HL-60 (cell line): Measurements from ENCODE around the gene GRB10.

Source experiments
- POLR2AphosphoS5 ChIP-seq: IDR thresholded peaks from 2 replicates; pipeline ENCODE4 v1.6.1; 2012; ENCODE audit warnings: low read depth
- REST ChIP-seq: IDR thresholded peaks from 2 replicates; pipeline ENCODE4 v1.6.1; 2012; ENCODE audit warnings: low read depth; ENCODE audit not compliant: insufficient replicate concordance
- TF ChIP-seq, protein P1 (sequence below): IDR thresholded peaks from one replicate; pipeline ENCODE4 v1.5.1; 2011; ENCODE audit warnings: low read length, control low read depth, inconsistent platforms; ENCODE audit not compliant: insufficient read depth

DNA sequence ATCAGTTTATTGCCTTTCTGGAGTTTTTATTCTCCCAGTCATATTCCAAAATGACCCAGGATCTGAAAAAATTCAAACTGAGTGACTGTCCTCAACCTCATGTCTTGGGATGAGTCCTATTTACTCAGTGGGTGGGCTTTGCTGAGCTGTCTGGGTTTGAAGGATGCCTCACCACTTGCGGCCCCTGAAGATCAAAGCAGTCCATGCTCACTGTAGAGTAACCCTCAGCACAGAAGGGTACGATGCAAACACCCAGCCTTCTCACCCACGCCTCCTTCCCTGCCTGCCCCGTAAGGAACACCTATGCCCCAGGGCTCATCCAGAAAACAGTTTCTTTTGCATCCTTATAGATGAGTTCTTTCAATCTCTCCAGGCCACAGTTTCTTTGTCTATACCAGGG lies 42.2 kb upstream of the GRB10 start:
- TF ChIP-seq, protein P1, sequence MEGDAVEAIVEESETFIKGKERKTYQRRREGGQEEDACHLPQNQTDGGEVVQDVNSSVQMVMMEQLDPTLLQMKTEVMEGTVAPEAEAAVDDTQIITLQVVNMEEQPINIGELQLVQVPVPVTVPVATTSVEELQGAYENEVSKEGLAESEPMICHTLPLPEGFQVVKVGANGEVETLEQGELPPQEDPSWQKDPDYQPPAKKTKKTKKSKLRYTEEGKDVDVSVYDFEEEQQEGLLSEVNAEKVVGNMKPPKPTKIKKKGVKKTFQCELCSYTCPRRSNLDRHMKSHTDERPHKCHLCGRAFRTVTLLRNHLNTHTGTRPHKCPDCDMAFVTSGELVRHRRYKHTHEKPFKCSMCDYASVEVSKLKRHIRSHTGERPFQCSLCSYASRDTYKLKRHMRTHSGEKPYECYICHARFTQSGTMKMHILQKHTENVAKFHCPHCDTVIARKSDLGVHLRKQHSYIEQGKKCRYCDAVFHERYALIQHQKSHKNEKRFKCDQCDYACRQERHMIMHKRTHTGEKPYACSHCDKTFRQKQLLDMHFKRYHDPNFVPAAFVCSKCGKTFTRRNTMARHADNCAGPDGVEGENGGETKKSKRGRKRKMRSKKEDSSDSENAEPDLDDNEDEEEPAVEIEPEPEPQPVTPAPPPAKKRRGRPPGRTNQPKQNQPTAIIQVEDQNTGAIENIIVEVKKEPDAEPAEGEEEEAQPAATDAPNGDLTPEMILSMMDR: no peak
- TF ChIP-seq POLR2AphosphoS5: no peak
- no peak for TF ChIP-seq REST
